ENCODE data around the gene CCL14. TPM values are rescaled to one million over a fixed set of nuclear protein-coding genes. Genes with fewer than 3 reads are reported as not detected.
A peak's percentile ranks its signal among the peaks of the same experiment; 100 is the strongest.

The CCL14 gene
- total and polyA plus RNA-seq, 2 of the 13 experiments (the other 11 are each of a cell fraction or from before 2014, with no cell fraction given): 1.1 to 1.7 TPM

DNA sequence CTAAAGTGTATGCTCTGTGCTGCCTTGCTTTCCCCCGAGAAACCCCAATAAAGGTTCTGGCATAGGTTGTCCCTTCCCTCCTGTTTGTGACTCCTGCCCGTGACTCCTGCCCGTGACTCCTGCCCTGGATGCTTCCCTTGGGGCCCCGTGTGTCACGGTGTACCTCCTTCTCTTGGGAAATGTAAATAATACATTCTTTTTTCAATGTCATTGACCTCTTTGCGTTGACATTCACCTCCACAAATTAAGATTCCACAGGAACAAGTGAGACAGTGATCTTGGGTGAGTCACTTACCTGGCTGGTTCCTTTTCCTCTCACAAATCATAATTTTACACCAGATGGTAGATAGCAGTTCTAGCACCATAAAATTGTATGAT lies 14.2 kb upstream of the CCL14 start (continued):
- TF ChIP-seq, protein P1, sequence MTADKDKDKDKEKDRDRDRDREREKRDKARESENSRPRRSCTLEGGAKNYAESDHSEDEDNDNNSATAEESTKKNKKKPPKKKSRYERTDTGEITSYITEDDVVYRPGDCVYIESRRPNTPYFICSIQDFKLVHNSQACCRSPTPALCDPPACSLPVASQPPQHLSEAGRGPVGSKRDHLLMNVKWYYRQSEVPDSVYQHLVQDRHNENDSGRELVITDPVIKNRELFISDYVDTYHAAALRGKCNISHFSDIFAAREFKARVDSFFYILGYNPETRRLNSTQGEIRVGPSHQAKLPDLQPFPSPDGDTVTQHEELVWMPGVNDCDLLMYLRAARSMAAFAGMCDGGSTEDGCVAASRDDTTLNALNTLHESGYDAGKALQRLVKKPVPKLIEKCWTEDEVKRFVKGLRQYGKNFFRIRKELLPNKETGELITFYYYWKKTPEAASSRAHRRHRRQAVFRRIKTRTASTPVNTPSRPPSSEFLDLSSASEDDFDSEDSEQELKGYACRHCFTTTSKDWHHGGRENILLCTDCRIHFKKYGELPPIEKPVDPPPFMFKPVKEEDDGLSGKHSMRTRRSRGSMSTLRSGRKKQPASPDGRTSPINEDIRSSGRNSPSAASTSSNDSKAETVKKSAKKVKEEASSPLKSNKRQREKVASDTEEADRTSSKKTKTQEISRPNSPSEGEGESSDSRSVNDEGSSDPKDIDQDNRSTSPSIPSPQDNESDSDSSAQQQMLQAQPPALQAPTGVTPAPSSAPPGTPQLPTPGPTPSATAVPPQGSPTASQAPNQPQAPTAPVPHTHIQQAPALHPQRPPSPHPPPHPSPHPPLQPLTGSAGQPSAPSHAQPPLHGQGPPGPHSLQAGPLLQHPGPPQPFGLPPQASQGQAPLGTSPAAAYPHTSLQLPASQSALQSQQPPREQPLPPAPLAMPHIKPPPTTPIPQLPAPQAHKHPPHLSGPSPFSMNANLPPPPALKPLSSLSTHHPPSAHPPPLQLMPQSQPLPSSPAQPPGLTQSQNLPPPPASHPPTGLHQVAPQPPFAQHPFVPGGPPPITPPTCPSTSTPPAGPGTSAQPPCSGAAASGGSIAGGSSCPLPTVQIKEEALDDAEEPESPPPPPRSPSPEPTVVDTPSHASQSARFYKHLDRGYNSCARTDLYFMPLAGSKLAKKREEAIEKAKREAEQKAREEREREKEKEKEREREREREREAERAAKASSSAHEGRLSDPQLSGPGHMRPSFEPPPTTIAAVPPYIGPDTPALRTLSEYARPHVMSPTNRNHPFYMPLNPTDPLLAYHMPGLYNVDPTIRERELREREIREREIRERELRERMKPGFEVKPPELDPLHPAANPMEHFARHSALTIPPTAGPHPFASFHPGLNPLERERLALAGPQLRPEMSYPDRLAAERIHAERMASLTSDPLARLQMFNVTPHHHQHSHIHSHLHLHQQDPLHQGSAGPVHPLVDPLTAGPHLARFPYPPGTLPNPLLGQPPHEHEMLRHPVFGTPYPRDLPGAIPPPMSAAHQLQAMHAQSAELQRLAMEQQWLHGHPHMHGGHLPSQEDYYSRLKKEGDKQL (CRISPR knock-in tag; IDR thresholded peaks at IDR 0.05; ENCODE audit: low read depth): no peak
- TF ChIP-seq ATF7-NPFF (CRISPR knock-in tag; IDR thresholded peaks at IDR 0.05; ENCODE audit: low read depth) (no peak), ZMYM4 (CRISPR knock-in tag; IDR thresholded peaks at IDR 0.05) (no peak), ZNF431 (CRISPR knock-in tag; IDR thresholded peaks at IDR 0.05; ENCODE audit: borderline replicate concordance, low read depth) (no peak), JUN (CRISPR knock-in tag; IDR thresholded peaks at IDR 0.05) (no peak), ZNF772 (CRISPR knock-in tag; IDR thresholded peaks at IDR 0.05) (no peak), ZNF615 (CRISPR knock-in tag; IDR thresholded peaks at IDR 0.05; ENCODE audit: borderline replicate concordance) (no peak), NKX3-1 (CRISPR knock-in tag; IDR thresholded peaks at IDR 0.05) (no peak), ZNF496 (CRISPR knock-in tag; IDR thresholded peaks at IDR 0.05; ENCODE audit: insufficient replicate concordance) (no peak), ZNF274 (CRISPR knock-in tag; IDR thresholded peaks at IDR 0.05) (no peak), SOX6 (IDR thresholded peaks at IDR 0.05) (no peak), SOX6 (CRISPR knock-in tag; IDR thresholded peaks at IDR 0.05) (peak; percentile 78), MIXL1 (CRISPR knock-in tag; IDR thresholded peaks at IDR 0.05) (peak; percentile 42; the same call in 1 of the 2 replicates), PRMT3 (CRISPR knock-in tag; IDR thresholded peaks at IDR 0.05; ENCODE audit: borderline replicate concordance, low read depth) (no peak), STAT5B (CRISPR knock-in tag; IDR thresholded peaks at IDR 0.05) (no peak), ZNF263 (CRISPR knock-in tag; IDR thresholded peaks at IDR 0.05) (0 out of 2 replicates have a peak, but pooled peaks have one; percentile 0), BHLHE40 (IDR thresholded peaks at IDR 0.05; ENCODE audit: low read length) (peak; percentile 85), ZNF781 (CRISPR knock-in tag; IDR thresholded peaks at IDR 0.05; ENCODE audit: borderline replicate concordance, not compliant biosample characterization) (no peak), ZSCAN30 (CRISPR knock-in tag; IDR thresholded peaks at IDR 0.05) (no peak)
- TF ChIP-seq, protein P2, sequence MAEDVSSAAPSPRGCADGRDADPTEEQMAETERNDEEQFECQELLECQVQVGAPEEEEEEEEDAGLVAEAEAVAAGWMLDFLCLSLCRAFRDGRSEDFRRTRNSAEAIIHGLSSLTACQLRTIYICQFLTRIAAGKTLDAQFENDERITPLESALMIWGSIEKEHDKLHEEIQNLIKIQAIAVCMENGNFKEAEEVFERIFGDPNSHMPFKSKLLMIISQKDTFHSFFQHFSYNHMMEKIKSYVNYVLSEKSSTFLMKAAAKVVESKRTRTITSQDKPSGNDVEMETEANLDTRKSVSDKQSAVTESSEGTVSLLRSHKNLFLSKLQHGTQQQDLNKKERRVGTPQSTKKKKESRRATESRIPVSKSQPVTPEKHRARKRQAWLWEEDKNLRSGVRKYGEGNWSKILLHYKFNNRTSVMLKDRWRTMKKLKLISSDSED (CRISPR knock-in tag; IDR thresholded peaks at IDR 0.05): no peak
- TF ChIP-seq, protein P3, sequence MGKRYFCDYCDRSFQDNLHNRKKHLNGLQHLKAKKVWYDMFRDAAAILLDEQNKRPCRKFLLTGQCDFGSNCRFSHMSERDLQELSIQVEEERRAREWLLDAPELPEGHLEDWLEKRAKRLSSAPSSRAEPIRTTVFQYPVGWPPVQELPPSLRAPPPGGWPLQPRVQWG (CRISPR knock-in tag; IDR thresholded peaks at IDR 0.05; ENCODE audit: borderline replicate concordance, low read depth): no peak
- TF ChIP-seq, protein P4, sequence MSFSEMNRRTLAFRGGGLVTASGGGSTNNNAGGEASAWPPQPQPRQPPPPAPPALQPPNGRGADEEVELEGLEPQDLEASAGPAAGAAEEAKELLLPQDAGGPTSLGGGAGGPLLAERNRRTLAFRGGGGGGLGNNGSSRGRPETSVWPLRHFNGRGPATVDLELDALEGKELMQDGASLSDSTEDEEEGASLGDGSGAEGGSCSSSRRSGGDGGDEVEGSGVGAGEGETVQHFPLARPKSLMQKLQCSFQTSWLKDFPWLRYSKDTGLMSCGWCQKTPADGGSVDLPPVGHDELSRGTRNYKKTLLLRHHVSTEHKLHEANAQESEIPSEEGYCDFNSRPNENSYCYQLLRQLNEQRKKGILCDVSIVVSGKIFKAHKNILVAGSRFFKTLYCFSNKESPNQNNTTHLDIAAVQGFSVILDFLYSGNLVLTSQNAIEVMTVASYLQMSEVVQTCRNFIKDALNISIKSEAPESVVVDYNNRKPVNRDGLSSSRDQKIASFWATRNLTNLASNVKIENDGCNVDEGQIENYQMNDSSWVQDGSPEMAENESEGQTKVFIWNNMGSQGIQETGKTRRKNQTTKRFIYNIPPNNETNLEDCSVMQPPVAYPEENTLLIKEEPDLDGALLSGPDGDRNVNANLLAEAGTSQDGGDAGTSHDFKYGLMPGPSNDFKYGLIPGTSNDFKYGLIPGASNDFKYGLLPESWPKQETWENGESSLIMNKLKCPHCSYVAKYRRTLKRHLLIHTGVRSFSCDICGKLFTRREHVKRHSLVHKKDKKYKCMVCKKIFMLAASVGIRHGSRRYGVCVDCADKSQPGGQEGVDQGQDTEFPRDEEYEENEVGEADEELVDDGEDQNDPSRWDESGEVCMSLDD (CRISPR knock-in tag; IDR thresholded peaks at IDR 0.05; ENCODE audit: borderline replicate concordance): no peak
